ENCODE results near the gene THAP4.

DNA sequence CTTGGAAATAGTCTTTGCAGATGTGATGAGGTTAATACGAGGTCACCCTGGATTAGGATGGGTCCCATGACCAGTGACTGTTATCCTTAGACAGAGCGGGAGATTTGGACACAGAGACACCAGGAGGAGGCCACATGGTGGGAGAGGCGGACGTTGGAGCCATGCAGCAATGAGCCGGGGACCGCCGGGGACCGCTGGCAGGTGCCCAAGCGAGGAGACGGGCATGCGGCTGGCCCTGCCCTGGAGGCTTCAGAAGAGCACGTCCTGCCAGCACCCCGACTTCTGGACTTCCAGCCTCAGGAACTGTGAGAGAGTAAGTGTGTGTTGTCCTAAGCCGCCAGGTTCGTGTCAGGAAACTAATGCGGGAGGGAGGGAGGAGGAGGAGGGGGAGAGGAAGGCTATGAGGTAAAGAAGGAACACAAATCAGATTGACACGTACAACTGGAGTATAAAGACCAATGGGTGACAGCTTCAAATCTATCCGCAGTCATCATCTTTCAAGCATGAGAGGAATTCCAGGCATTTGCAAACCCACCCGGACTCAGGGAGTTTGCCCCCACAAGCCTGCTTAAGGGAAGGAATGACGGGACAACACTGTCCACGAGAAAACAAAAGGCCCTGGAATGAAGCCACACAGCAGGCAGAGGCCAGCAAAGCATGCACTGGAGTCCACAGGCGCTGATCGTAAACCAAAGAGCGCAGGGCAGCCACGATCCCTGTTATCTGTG is 90.0 kb downstream of the THAP4 start:
- TF ChIP-seq, protein P1, sequence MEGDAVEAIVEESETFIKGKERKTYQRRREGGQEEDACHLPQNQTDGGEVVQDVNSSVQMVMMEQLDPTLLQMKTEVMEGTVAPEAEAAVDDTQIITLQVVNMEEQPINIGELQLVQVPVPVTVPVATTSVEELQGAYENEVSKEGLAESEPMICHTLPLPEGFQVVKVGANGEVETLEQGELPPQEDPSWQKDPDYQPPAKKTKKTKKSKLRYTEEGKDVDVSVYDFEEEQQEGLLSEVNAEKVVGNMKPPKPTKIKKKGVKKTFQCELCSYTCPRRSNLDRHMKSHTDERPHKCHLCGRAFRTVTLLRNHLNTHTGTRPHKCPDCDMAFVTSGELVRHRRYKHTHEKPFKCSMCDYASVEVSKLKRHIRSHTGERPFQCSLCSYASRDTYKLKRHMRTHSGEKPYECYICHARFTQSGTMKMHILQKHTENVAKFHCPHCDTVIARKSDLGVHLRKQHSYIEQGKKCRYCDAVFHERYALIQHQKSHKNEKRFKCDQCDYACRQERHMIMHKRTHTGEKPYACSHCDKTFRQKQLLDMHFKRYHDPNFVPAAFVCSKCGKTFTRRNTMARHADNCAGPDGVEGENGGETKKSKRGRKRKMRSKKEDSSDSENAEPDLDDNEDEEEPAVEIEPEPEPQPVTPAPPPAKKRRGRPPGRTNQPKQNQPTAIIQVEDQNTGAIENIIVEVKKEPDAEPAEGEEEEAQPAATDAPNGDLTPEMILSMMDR (IDR thresholded peaks at IDR 0.05): no peak
- no peak for TF ChIP-seq POLR2AphosphoS5 (IDR thresholded peaks at IDR 0.05)
- TF ChIP-seq POLR2A (IDR thresholded peaks at IDR 0.05): no peak
- no peak for TF ChIP-seq EP300 (IDR thresholded peaks at IDR 0.05)
